PC-9 (cell line): ENCODE measurements around the gene SBF2. TPM values are rescaled to one million over a fixed set of nuclear protein-coding genes. Genes with fewer than 3 reads are reported as not detected.

Source experiments
- BruUV-seq: library from RNA; stranded (reverse); fragments of 400-500 nt; replicated peaks from 2 replicates; lab custom pipeline; 2021; lab: Mats Ljungman, UMichigan
- CTCF ChIA-PET: fragments of 300-600 bp; sonication (Branson Sonifier 250); formaldehyde crosslinking; loops from one replicate; lab custom pipeline; 2022; ENCODE audit warnings: antibody characterized with exemption; lab: Charles Lee
- POLR2A ChIA-PET: fragments of 300-600 bp; sonication (Branson Sonifier 250); formaldehyde crosslinking; loops from one replicate; lab custom pipeline; 2022; ENCODE audit warnings: antibody characterized with exemption; ENCODE audit not compliant: unreplicated experiment; lab: Charles Lee
- DNase-seq, 2 experiments: peaks; one replicate each; pipeline versions ENCODE4 v3.0.0 to v3.0.0-alpha.2; 2015 to 2022; ENCODE audit warnings: mixed read lengths in 1 of 2
- H2AFZ ChIP-seq: fragments of 200-600 bp; sonication (generic); 2 replicates; pipeline ENCODE4 v1.8.1; 2017; ENCODE audit warnings: antibody characterized with exemption
- H3F3A ChIP-seq: fragments of 200-600 bp; sonication (generic); 2 replicates; pipeline ENCODE4 v1.8.1; 2017; ENCODE audit warnings: antibody characterized with exemption, mild to moderate bottlenecking, low read depth; ENCODE audit not compliant: insufficient read depth
- H3K27ac ChIP-seq: fragments of 200-600 bp; sonication (generic); 2 replicates; pipeline ENCODE4 v1.6.1; 2016; ENCODE audit warnings: mixed run types
- H3K27me3 ChIP-seq: fragments of 200-600 bp; sonication (generic); 2 replicates; pipeline ENCODE4 v1.6.1; 2016; ENCODE audit warnings: low read depth, mixed run types; ENCODE audit not compliant: insufficient read depth
- H3K36me3 ChIP-seq: fragments of 200-600 bp; sonication (generic); 2 replicates; pipeline ENCODE4 v1.6.1; 2016; ENCODE audit warnings: low read depth, mixed run types
- H3K4me1 ChIP-seq: fragments of 200-600 bp; sonication (generic); replicated peaks from 2 replicates; pipeline ENCODE4 v1.6.1; 2016; ENCODE audit warnings: mixed run types; ENCODE audit not compliant: insufficient read depth
- H3K4me2 ChIP-seq: fragments of 200-600 bp; sonication (generic); 2 replicates; pipeline ENCODE4 v1.6.1; 2017; ENCODE audit warnings: mixed run types
- H3K4me3 ChIP-seq: fragments of 200-600 bp; sonication (generic); 2 replicates; pipeline ENCODE4 v1.6.1; 2016; ENCODE audit warnings: mixed run types
- H3K79me2 ChIP-seq: fragments of 200-600 bp; sonication (generic); 2 replicates; pipeline ENCODE4 v1.6.1; 2017; ENCODE audit warnings: low read depth, mixed run types
- H3K9me2 ChIP-seq: fragments of 200-600 bp; sonication (generic); 2 replicates; pipeline ENCODE4 v1.8.1; 2017; ENCODE audit warnings: mild to moderate bottlenecking; ENCODE audit not compliant: insufficient read depth
- H3K9me3 ChIP-seq: fragments of 200-600 bp; sonication (generic); 2 replicates; pipeline ENCODE4 v1.8.1; 2016; ENCODE audit warnings: low read depth; ENCODE audit not compliant: insufficient read depth
- H4K20me1 ChIP-seq: fragments of 200-600 bp; sonication (generic); 2 replicates; pipeline ENCODE4 v1.8.1; 2017; ENCODE audit not compliant: insufficient read depth
- EZH2 ChIP-seq: fragments of 200-600 bp; sonication (generic); IDR thresholded peaks from 2 replicates; pipeline ENCODE4 v1.8.0; 2017; ENCODE audit warnings: antibody characterized with exemption, low read depth
- intact Hi-C: fragments of 100-400 bp; cut with micrococcal nuclease; formaldehyde crosslinking; loops from one replicate; pipeline ENCODE4 v1.10.0; 2022; ENCODE audit not compliant: unreplicated experiment
- total RNA-seq: library from RNA; stranded (reverse); gene quantifications from 2 replicates; pipeline ENCODE4 v1.2.3, GENCODE V29; 2021
- TF ChIP-seq, protein P1 (sequence below): fragments of 200-600 bp; sonication (generic); conservative IDR thresholded peaks from 2 replicates; pipeline ENCODE4 v1.6.1; 2017; ENCODE audit warnings: mixed run types, antibody characterized with exemption, mild to moderate bottlenecking, moderate library complexity

SBF2 gene
- total RNA-seq, 1 experiment from 2014 or later = 18.6 TPM

DNA sequence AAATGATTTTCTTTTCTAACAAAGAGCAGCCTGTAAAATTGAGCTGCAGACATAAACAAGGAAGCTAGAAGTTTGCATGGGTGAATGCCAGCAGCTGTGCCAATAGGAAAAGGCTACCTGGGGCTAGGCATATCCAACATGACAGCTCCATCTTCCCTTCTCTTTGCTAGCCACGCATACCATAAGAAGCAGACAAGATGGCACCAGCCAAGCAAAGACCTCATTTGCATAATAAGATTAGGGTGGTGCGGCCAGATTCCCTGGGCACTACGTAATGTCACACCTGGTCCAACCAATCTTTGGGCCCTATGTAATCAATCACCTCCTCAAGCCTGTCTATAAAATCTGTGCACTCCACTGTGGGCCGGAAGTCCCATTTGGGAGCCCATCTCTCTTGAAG is 521.8 kb downstream of the SBF2 start:
- ChIA-PET POLR2A (no interaction called here), CTCF (no interaction called here)

DNA sequence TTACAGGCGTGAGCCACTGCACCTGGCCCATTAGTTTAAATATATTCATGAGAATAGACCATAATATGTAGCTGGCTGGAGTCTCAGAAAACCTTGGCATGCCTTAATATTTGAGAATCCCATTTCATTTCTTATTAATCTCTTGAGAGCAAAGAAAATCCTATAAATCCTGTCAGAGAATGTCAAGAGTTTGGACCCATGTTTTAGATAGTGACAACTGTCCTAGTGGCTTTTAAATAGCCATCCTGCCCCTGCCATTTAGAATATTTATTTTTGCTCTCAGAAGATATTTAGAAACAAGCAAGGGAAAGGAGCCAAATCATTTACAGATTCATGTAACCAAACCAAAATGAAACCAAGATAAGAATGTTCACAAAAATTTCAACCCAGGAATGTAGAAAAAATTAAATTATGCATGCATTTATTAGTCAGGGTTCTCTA is 522.9 kb downstream of the SBF2 start:
- no peaks in the 10 kb centered on the region for H3K27me3 ChIP-seq
- no peaks in the 10 kb centered on the region for H3K36me3 ChIP-seq
- H3K79me2 ChIP-seq = no peaks in the 10 kb centered on the region
- no peaks in the 10 kb centered on the region for H3K4me1 ChIP-seq
- CTCF ChIA-PET = no interaction called here
- no peaks in the 10 kb centered on the region for H4K20me1 ChIP-seq
- no peaks in the 10 kb centered on the region for H3K9me3 ChIP-seq
- no TSS peak for BruUV-seq
- H3K9me2 ChIP-seq = no peaks in the 10 kb centered on the region
- no peak for DNase-seq
- intact Hi-C loops = no loop called here
- no peak overlapping the region for H2AFZ ChIP-seq
- POLR2A ChIA-PET = no interaction called here
- H3K4me2 ChIP-seq = no peak overlapping the region
- no peaks in the 10 kb centered on the region for H3F3A ChIP-seq
- no peak overlapping the region for H3K27ac ChIP-seq
- TF ChIP-seq EZH2 = no peak
- TF ChIP-seq, protein P1, sequence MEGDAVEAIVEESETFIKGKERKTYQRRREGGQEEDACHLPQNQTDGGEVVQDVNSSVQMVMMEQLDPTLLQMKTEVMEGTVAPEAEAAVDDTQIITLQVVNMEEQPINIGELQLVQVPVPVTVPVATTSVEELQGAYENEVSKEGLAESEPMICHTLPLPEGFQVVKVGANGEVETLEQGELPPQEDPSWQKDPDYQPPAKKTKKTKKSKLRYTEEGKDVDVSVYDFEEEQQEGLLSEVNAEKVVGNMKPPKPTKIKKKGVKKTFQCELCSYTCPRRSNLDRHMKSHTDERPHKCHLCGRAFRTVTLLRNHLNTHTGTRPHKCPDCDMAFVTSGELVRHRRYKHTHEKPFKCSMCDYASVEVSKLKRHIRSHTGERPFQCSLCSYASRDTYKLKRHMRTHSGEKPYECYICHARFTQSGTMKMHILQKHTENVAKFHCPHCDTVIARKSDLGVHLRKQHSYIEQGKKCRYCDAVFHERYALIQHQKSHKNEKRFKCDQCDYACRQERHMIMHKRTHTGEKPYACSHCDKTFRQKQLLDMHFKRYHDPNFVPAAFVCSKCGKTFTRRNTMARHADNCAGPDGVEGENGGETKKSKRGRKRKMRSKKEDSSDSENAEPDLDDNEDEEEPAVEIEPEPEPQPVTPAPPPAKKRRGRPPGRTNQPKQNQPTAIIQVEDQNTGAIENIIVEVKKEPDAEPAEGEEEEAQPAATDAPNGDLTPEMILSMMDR = no peak
- H3K4me3 ChIP-seq = no peak overlapping the region

More for the DNA sequence above, 521.8 kb downstream of the SBF2 start:
- Histone ChIP-seq H3F3A (no peaks in the 10 kb centered on the region), H4K20me1 (no peaks in the 10 kb centered on the region), H3K4me3 (no peak overlapping the region), H3K27ac (no peak overlapping the region), H3K27me3 (no peaks in the 10 kb centered on the region), H3K79me2 (no peaks in the 10 kb centered on the region), H3K9me3 (no peaks in the 10 kb centered on the region), H2AFZ (no peak overlapping the region), H3K4me1 (no peaks in the 10 kb centered on the region), H3K36me3 (no peaks in the 10 kb centered on the region), H3K4me2 (no peak overlapping the region), H3K9me2 (no peaks in the 10 kb centered on the region)
- BruUV-seq = no TSS peak
- no peak for DNase-seq
- intact Hi-C loops = no loop called here
- TF ChIP-seq EZH2 = no peak
- TF ChIP-seq, protein P1 = no peak

DNA sequence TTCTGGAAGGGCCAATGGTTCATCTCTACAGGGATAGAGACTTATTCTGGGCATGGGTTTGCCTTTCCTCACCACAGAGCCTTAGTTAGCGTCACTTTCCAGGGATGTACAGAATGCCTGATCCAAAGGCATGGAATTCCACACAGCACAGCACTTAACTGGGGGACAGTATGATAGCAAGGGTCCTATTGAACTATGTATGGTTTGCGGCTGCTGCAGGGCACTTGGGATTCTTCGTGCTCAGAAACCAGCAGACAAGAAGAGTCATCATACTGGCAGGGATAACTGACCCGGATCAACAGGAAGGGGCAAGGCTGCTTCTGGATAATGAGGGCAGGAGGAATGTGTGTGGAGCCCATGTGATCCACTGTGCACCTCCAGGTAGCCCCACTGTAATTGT is 524.4 kb downstream of the SBF2 start:
- H3K4me2 ChIP-seq = no peak overlapping the region
- CTCF ChIA-PET = no interaction called here
- intact Hi-C loops = no loop called here

More for the DNA sequence above, 524.4 kb downstream of the SBF2 start:
- no peak for DNase-seq
- Histone ChIP-seq H2AFZ (no peak overlapping the region), H3K27me3 (no peaks in the 10 kb centered on the region), H3K79me2 (no peaks in the 10 kb centered on the region), H3K4me3 (no peak overlapping the region), H3K27ac (no peak overlapping the region), H3F3A (no peaks in the 10 kb centered on the region), H3K4me1 (no peaks in the 10 kb centered on the region), H4K20me1 (no peaks in the 10 kb centered on the region), H3K9me3 (no peaks in the 10 kb centered on the region), H3K36me3 (no peaks in the 10 kb centered on the region), H3K9me2 (no peaks in the 10 kb centered on the region)
- TF ChIP-seq, protein P1 = no peak
- no peak for TF ChIP-seq EZH2
- BruUV-seq = no TSS peak
- POLR2A ChIA-PET = interaction anchor here (0.8 kb wide), 1 partner anchor 179 kb away, joined by 4 read pairs; no protein-coding TSS in a partner anchor
